Tibial artery (tissue), 4 donors: Measurements from ENCODE around the gene DMD.

ENCODE experiments used
- DNase-seq, 2 donors: peaks; one replicate each; pipeline ENCODE4 v3.0.0-alpha.2; 2019
- H3K27ac ChIP-seq, 2 donors: fragments of 200-600 bp; sonication (generic) in 1 of 2; 1 replicate in 1 of 2; 2 replicates in 1 of 2; pipeline ENCODE4 v1.5.1; 2018 to 2019; ENCODE audit warnings: mild to moderate bottlenecking in 1 of 2
- H3K27me3 ChIP-seq, 2 donors: fragments of 200-600 bp; sonication (generic) in 1 of 2; one replicate each; pipeline versions ENCODE4 v1.5.1 to v1.6.0; 2016 to 2019
- H3K36me3 ChIP-seq, 3 donors: fragments of 200-600 bp; sonication (generic) in 2 of 3; one replicate each; pipeline ENCODE4 v1.5.1; 2016 to 2019; ENCODE audit warnings: mild to moderate bottlenecking in 2 of 3
- H3K4me1 ChIP-seq, 4 donors: fragments of 200-600 bp; sonication (generic) in 2 of 4; 1 replicate in 3 of 4; 2 replicates in 1 of 4; pipeline ENCODE4 v1.5.1; 2016 to 2019
- H3K4me3 ChIP-seq, 2 donors: fragments of 200-600 bp; sonication (generic) in 1 of 2; 1 replicate in 1 of 2; 2 replicates in 1 of 2; pipeline ENCODE4 v1.5.1; 2018 to 2019; ENCODE audit warnings: mild to moderate bottlenecking in 2 of 2
- H3K9me3 ChIP-seq, 3 donors: fragments of 200-600 bp; sonication (generic) in 1 of 3; one replicate each; pipeline ENCODE4 v1.5.1; 2016 to 2019
- intact Hi-C: fragments of 100-400 bp; cut with DNase I; formaldehyde crosslinking; loops from one replicate; pipeline ENCODE4 v1.15.0; 2023; ENCODE audit warnings: low total_unique reads
- TF ChIP-seq, protein P1 (sequence below), 2 experiments: fragments of 200-600 bp in 1 of 2; fragments of 450-650 bp in 1 of 2; IDR thresholded peaks; one replicate each; pipeline ENCODE4 v1.5.1; 2017 to 2019; ENCODE audit warnings: antibody characterized with exemption in 2 of 2, mild to moderate bottlenecking in 1 of 2, moderate library complexity in 1 of 2

The DMD gene

DNA sequence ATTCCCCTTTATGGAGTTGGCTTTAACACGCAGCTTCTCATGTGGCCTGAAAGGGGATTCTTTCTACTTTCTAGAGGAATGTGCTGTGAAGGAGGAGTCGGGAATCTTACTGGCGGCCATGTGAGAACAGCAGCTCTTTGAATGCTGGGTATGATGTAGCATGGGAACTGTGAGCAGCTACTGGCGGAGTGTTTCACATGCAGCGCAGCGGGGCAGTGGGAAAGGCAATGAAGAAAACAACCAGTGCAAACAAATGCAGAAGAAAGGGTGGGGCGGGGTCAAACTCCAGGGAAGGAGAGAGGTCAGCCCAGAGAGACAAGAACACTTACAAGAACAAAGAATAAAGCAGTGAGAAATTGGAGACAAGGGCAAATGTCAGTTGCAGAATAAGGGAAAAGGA lies 1775.8 kb downstream of the DMD start:
- TF ChIP-seq, protein P1, sequence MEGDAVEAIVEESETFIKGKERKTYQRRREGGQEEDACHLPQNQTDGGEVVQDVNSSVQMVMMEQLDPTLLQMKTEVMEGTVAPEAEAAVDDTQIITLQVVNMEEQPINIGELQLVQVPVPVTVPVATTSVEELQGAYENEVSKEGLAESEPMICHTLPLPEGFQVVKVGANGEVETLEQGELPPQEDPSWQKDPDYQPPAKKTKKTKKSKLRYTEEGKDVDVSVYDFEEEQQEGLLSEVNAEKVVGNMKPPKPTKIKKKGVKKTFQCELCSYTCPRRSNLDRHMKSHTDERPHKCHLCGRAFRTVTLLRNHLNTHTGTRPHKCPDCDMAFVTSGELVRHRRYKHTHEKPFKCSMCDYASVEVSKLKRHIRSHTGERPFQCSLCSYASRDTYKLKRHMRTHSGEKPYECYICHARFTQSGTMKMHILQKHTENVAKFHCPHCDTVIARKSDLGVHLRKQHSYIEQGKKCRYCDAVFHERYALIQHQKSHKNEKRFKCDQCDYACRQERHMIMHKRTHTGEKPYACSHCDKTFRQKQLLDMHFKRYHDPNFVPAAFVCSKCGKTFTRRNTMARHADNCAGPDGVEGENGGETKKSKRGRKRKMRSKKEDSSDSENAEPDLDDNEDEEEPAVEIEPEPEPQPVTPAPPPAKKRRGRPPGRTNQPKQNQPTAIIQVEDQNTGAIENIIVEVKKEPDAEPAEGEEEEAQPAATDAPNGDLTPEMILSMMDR (IDR thresholded peaks at IDR 0.05), result no peak
- H3K27me3 ChIP-seq, result no peaks in the 10 kb centered on the region
- no peak overlapping the region for H3K27ac ChIP-seq
- DNase-seq, result no peak
- H3K36me3 ChIP-seq, result no peaks in the 10 kb centered on the region
- no peaks in the 10 kb centered on the region for H3K9me3 ChIP-seq
- no peak overlapping the region for H3K4me3 ChIP-seq
- intact Hi-C loops, result no loop called here
- H3K4me1 ChIP-seq, result no peaks in the 10 kb centered on the region

GRCh38 chrX:31433856-31434255 lies 1777.5 kb downstream of the DMD start:
- TF ChIP-seq, protein P1 (IDR thresholded peaks at IDR 0.05), result no peak
- H3K27ac ChIP-seq, result no peak overlapping the region
- no peaks in the 10 kb centered on the region for H3K36me3 ChIP-seq
- H3K4me1 ChIP-seq, result no peaks in the 10 kb centered on the region
- no peaks in the 10 kb centered on the region for H3K27me3 ChIP-seq
- H3K9me3 ChIP-seq, result no peaks in the 10 kb centered on the region
- intact Hi-C loops, result no loop called here
- DNase-seq, result no peak
- no peak overlapping the region for H3K4me3 ChIP-seq

DNA sequence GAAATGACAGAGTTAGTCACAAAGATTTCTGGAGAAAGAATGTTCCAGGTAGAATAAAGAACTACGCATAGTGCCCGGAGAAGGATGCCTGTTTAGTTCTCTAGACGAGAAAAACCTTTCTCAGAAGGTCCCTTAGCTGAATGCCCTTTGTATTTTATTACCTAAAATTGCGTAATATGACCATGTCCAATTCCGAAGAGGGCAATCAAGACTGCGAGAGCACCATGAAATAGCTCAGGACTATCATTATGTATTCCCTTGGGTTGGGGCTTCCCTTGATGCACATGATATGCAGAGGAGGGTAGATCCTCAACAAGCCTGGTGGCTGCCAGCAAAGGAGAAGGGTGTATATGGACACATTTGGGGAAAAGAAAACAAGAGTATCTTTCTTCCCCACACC lies 1781.4 kb downstream of the DMD start:
- DNase-seq, result no peak
- intact Hi-C loops, result no loop called here

GRCh38 chrX:31423609-31424189 lies 1787.7 kb downstream of the DMD start:
- peak in 1 of 2 donors; percentile 21 for DNase-seq
- H3K9me3 ChIP-seq, result no peaks in the 10 kb centered on the region
- TF ChIP-seq, protein P1 (IDR thresholded peaks at IDR 0.05), result no peak
- no peak overlapping the region for H3K4me3 ChIP-seq
- no peaks in the 10 kb centered on the region for H3K4me1 ChIP-seq
- no peaks in the 10 kb centered on the region for H3K36me3 ChIP-seq
- intact Hi-C loops, result no loop called here
- no peak overlapping the region for H3K27ac ChIP-seq
- H3K27me3 ChIP-seq, result no peaks in the 10 kb centered on the region

More for the DNA sequence above, 1781.4 kb downstream of the DMD start:
- TF ChIP-seq, protein P1 (IDR thresholded peaks at IDR 0.05), result no peak
- H3K4me1 ChIP-seq, result no peaks in the 10 kb centered on the region
- H3K9me3 ChIP-seq, result no peaks in the 10 kb centered on the region
- no peak overlapping the region for H3K4me3 ChIP-seq
- no peak overlapping the region for H3K27ac ChIP-seq
- H3K36me3 ChIP-seq, result no peaks in the 10 kb centered on the region
- H3K27me3 ChIP-seq, result no peaks in the 10 kb centered on the region

- TF ChIP-seq, protein P1 (IDR thresholded peaks at IDR 0.05), result no peak
- Histone ChIP-seq H3K36me3 (no peaks in the 10 kb centered on the region), H3K4me3 (no peak overlapping the region), H3K9me3 (no peaks in the 10 kb centered on the region), H3K27me3 (no peaks in the 10 kb centered on the region), H3K4me1 (no peaks in the 10 kb centered on the region), H3K27ac (no peak overlapping the region)
- no peak for DNase-seq
- intact Hi-C loops, result no loop called here
These were observed 1789.9 kb downstream of the DMD start for GRCh38 chrX:31421441-31421840.

DNA sequence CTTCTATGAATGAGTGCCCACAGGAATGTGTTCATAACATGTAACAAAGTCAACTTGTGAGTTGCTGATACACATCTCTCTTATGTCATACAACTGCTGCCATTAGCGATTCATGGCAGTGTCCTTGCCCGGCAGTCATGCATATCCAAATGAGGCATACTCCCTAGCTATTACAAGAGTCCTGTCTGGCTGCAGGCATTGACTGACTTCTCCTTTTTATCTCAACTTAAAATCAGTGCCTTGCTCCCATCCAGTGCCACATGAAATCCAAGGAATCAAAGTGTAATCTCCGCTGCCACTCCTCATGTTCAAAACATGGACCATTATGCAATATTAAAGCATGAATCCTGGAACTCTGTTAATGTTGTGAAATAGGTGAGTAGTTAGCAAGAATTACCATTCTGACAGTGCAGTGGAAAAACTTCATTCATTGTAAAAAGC lies 1790.6 kb downstream of the DMD start:
- H3K27ac ChIP-seq, result no peak overlapping the region
- H3K4me1 ChIP-seq, result no peaks in the 10 kb centered on the region
- intact Hi-C loops, result no loop called here
- no peak overlapping the region for H3K4me3 ChIP-seq
- H3K9me3 ChIP-seq, result no peaks in the 10 kb centered on the region
- H3K27me3 ChIP-seq, result no peaks in the 10 kb centered on the region
- H3K36me3 ChIP-seq, result no peaks in the 10 kb centered on the region
- DNase-seq, result no peak
- TF ChIP-seq, protein P1 (IDR thresholded peaks at IDR 0.05), result no peak
